ENCODE measurements around the gene NAV3. TPM values are rescaled to one million over a fixed set of nuclear protein-coding genes. Genes with fewer than 3 reads are reported as not detected.
A peak's percentile ranks its signal among the peaks of the same experiment; 100 is the strongest.

Gene NAV3
- total RNA-seq, 6 experiments from 2014 or later: 0.22 to 3.2 (median 1.2) TPM

DNA sequence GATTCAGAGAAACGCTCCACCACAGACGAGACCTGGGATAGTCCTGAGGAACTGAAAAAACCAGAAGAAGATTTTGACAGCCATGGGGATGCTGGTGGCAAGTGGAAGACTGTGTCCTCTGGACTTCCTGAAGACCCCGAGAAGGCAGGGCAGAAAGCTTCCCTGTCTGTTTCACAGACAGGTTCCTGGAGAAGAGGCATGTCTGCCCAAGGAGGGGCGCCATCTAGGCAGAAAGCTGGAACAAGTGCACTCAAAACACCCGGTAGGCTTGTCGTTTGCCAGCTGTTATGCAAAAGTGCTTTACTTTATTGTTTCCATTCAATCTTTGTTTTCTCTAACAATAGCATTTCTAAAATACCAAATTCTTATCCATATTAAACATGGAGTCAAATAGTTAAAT is 287.3 kb downstream of the NAV3 start:
- H3K4me1 ChIP-seq: no peaks in the 10 kb centered on the region
- intact Hi-C loops (cut with DNase I): no loop called here
- ATAC-seq (no peak), DNase-seq (no peak)
- H3K4me3 ChIP-seq: no peak overlapping the region
- H3K27ac ChIP-seq: no peak overlapping the region
- H3K27me3 ChIP-seq: no peaks in the 10 kb centered on the region
- TF ChIP-seq POLR2A (IDR thresholded peaks at IDR 0.05): no peak
- H3K9me3 ChIP-seq: no peaks in the 10 kb centered on the region
- H3K36me3 ChIP-seq: no peaks in the 10 kb centered on the region
- 64% methylated on average over 4 of the region's 6 CpGs for WGBS (ENCODE audit: insufficient coverage, low coverage, low lambda C conversion rate, missing lambda C conversion rate)

DNA sequence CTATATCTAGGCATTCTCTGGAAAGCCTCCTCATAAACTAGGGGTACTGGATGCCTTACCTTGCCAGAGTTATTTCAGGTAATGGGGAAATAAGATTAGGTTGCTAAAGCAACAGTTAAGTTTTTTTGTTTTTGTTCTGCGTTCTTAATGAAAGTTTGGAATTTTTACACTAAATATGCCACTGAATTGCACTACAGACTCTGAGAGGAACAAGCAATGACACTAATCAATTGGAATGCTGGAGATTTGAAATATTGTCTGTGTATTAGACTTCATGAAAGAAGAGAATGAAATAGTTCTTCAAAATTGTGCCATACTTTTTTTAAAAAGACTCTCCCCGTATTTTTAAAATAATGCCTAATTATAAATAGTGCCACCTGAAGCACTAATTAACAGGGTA is 287.8 kb downstream of the NAV3 start:
- TF ChIP-seq, protein P1, sequence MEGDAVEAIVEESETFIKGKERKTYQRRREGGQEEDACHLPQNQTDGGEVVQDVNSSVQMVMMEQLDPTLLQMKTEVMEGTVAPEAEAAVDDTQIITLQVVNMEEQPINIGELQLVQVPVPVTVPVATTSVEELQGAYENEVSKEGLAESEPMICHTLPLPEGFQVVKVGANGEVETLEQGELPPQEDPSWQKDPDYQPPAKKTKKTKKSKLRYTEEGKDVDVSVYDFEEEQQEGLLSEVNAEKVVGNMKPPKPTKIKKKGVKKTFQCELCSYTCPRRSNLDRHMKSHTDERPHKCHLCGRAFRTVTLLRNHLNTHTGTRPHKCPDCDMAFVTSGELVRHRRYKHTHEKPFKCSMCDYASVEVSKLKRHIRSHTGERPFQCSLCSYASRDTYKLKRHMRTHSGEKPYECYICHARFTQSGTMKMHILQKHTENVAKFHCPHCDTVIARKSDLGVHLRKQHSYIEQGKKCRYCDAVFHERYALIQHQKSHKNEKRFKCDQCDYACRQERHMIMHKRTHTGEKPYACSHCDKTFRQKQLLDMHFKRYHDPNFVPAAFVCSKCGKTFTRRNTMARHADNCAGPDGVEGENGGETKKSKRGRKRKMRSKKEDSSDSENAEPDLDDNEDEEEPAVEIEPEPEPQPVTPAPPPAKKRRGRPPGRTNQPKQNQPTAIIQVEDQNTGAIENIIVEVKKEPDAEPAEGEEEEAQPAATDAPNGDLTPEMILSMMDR (IDR thresholded peaks at IDR 0.05): no peak
- no peak overlapping the region for H3K4me3 ChIP-seq
- WGBS (ENCODE audit: insufficient coverage, low coverage, low lambda C conversion rate, missing lambda C conversion rate): 80% methylated on average over 2 of the region's 2 CpGs
- no peaks in the 10 kb centered on the region for H3K4me1 ChIP-seq
- H3K9me3 ChIP-seq: no peaks in the 10 kb centered on the region
- no peaks in the 10 kb centered on the region for H3K36me3 ChIP-seq
- no peak overlapping the region for H3K27ac ChIP-seq
- H3K27me3 ChIP-seq: no peaks in the 10 kb centered on the region
- DNase-seq (no peak), ATAC-seq (no peak)
- intact Hi-C loops (cut with DNase I): no loop called here

DNA sequence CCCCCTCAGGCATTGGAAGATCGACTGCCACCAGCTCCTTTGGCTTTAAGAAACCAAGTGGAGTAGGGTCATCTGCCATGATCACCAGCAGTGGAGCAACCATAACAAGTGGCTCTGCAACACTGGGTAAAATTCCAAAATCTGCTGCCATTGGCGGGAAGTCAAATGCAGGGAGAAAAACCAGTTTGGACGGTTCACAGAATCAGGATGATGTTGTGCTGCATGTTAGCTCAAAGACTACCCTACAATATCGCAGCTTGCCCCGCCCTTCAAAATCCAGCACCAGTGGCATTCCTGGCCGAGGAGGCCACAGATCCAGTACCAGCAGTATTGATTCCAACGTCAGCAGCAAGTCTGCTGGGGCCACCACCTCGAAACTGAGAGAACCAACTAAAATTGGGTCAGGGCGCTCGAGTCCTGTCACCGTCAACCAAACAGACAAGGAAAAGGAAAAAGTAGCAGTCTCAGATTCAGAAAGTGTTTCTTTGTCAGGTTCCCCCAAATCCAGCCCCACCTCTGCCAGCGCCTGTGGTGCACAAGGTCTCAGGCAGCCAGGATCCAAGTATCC is 288.7 kb downstream of the NAV3 start:
- no peak overlapping the region for H3K4me3 ChIP-seq
- no peaks in the 10 kb centered on the region for H3K4me1 ChIP-seq
- WGBS (ENCODE audit: insufficient coverage, low coverage, low lambda C conversion rate, missing lambda C conversion rate): 61% methylated on average over 9 of the region's 12 CpGs
- intact Hi-C loops (cut with DNase I): no loop called here
- no peak overlapping the region for H3K27ac ChIP-seq
- no peaks in the 10 kb centered on the region for H3K36me3 ChIP-seq
- H3K27me3 ChIP-seq: no peaks in the 10 kb centered on the region
- ATAC-seq: no peak
- no peak for DNase-seq
- no peaks in the 10 kb centered on the region for H3K9me3 ChIP-seq
- TF ChIP-seq, protein P1 (IDR thresholded peaks at IDR 0.05): no peak
- TF ChIP-seq POLR2A (IDR thresholded peaks at IDR 0.05): no peak

DNA sequence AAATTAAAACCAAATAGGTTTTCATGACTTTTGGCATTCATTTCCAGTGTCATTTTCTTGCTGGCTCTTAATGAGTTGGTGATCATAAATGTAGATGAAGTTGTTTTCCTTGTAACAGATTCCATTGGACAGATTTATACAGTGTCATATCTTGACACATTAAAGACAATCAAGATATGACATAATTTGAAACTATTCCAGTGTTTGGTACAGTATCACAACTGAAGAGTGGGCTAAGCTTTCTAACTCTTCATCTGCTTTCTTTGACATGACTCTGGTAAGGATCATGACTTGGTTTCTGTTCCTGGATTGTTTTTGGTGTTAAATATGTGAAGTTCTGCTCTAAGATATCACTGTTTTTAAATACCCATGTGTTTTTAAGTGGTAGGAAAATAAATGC is 289.6 kb downstream of the NAV3 start:
- ATAC-seq (no peak), DNase-seq (no peak)
- no peaks in the 10 kb centered on the region for H3K36me3 ChIP-seq
- no peak overlapping the region for H3K27ac ChIP-seq
- no peaks in the 10 kb centered on the region for H3K4me1 ChIP-seq
- no peak overlapping the region for H3K4me3 ChIP-seq
- no peaks in the 10 kb centered on the region for H3K27me3 ChIP-seq
- TF ChIP-seq, protein P1 (IDR thresholded peaks at IDR 0.05): no peak
- no peak for TF ChIP-seq POLR2A (IDR thresholded peaks at IDR 0.05)
- intact Hi-C loops (cut with DNase I): no loop called here
- H3K9me3 ChIP-seq: no peaks in the 10 kb centered on the region

DNA sequence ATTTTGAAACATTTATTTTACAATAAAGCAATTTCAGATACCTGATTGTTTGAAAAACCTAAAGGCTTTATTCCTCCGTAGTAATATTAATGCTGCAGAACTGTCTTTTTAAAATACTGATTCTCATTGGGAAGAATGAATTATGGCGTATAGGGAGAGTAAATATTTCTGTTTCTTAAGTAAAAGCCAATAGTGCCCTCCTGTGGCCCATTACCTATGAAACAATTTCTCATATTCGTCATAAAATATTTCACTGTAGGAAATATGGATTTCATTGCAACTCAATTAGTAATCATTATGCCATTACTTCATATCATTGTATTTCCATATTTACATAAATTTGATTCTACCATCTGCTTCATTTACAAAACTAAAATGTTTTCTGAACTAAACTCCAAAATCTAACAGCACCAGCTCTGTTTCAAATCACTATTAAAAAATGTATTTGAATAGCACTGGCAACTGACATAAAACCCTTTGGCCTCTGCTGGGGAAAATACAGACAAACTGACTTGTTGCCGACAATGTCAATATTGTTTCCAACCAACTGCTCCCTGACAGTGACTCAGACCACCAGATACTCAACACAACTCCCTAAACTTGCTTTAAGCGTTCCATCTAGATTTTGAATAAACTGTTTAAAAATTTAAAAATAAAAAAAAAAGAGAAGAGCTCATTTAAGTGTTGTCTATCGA is 290.3 kb downstream of the NAV3 start:
- 53% methylated on average over 6 of the region's 6 CpGs for WGBS (ENCODE audit: insufficient coverage, low coverage, low lambda C conversion rate, missing lambda C conversion rate)
- Histone ChIP-seq H3K36me3 (no peaks in the 10 kb centered on the region), H3K9me3 (no peaks in the 10 kb centered on the region), H3K4me1 (no peaks in the 10 kb centered on the region), H3K27me3 (no peaks in the 10 kb centered on the region), H3K4me3 (no peak overlapping the region), H3K27ac (no peak overlapping the region)
- DNase-seq (no peak), ATAC-seq (no peak)
- TF ChIP-seq POLR2A (IDR thresholded peaks at IDR 0.05): no peak
- TF ChIP-seq, protein P1 (IDR thresholded peaks at IDR 0.05): peak in 3 of 4 donors; percentile 15 to 31 (median 26)
- intact Hi-C loops (cut with DNase I): no loop called here

Measured in right lobe of liver (tissue), 6 donors.